Amygdala (tissue), 56 donors: Measurements from ENCODE around the gene DIDO1.
"Not testable (repeated sequence)": the region's sequence is repeated elsewhere in the genome, so short reads cannot be mapped to it uniquely, and the experiment has no call there.

Experiments
- DNase-seq, 56 donors: peaks; one replicate each; lab custom pipeline; 2025; lab: John Stamatoyannopoulos, UW

Gene DIDO1

GRCh38 chr20:62933966-62934365 lies 7.7 kb upstream of the DIDO1 start:
- DNase-seq = no peak

GRCh38 chr20:62931464-62931863 lies 5.2 kb upstream of the DIDO1 start:
- DNase-seq = no peak

GRCh38 chr20:62929051-62929538 lies 2.8 kb upstream of the DIDO1 start:
- peak in 13 of 56 donors; percentile 2 to 44 (median 20) for DNase-seq

GRCh38 chr20:62928246-62928939 lies 2.1 kb upstream of the DIDO1 start:
- no peak for DNase-seq

GRCh38 chr20:62927128-62927705 lies 912 bp upstream of the DIDO1 start:
- no peak for DNase-seq

- DNase-seq = peak in 13 of 56 donors; percentile 15 to 65 (median 52)
Measured at GRCh38 chr20:62925420-62926228, 681 bp downstream of the DIDO1 start.

- DNase-seq = no peak
Measured at GRCh38 chr20:62925076-62925419, 1.3 kb downstream of the DIDO1 start.

GRCh38 chr20:62924442-62925075 lies 1.7 kb downstream of the DIDO1 start:
- DNase-seq = no peak

GRCh38 chr20:62923669-62924441 lies 2.5 kb downstream of the DIDO1 start:
- DNase-seq = no peak

- DNase-seq = not testable (repeated sequence)
Measured at GRCh38 chr20:62923059-62923668, 3.1 kb downstream of the DIDO1 start.

GRCh38 chr20:62922451-62922921 lies 3.8 kb downstream of the DIDO1 start:
- no peak for DNase-seq

- no peak for DNase-seq
Measured at GRCh38 chr20:62921119-62921687, 5.1 kb downstream of the DIDO1 start.

GRCh38 chr20:62920039-62920645 lies 6.2 kb downstream of the DIDO1 start:
- DNase-seq = no peak

GRCh38 chr20:62918831-62919230 lies 7.5 kb downstream of the DIDO1 start:
- no peak for DNase-seq

GRCh38 chr20:62918147-62918546 lies 8.2 kb downstream of the DIDO1 start:
- no peak for DNase-seq

GRCh38 chr20:62917720-62918119 lies 8.6 kb downstream of the DIDO1 start:
- DNase-seq = no peak

GRCh38 chr20:62916703-62917476 lies 9.4 kb downstream of the DIDO1 start:
- DNase-seq = no peak

GRCh38 chr20:62914970-62915457 lies 11.3 kb downstream of the DIDO1 start:
- peak in 14 of 56 donors; percentile 7 to 55 (median 34) for DNase-seq
